ENCODE data around the gene USP48. TPM values are rescaled to one million over a fixed set of nuclear protein-coding genes. Genes with fewer than 3 reads are reported as not detected.
A peak's percentile ranks its signal among the peaks of the same experiment; 100 is the strongest.

Gene USP48
- total and polyA plus RNA-seq, 2 of the 4 experiments (the other 2 are of a cell fraction) = 24.7 to 25.0 TPM

GRCh38 chr1:21672478-21673276 is 110.3 kb downstream of the USP48 start (continued):
- no peak for TF ChIP-seq RFX5 (IDR thresholded peaks at IDR 0.05; ENCODE audit: low read depth, low read length)

- Histone ChIP-seq H2AFZ (replicated peaks; ENCODE audit: low read length, poor library complexity) (no peak overlapping the region), H2AK9ac (replicated peaks; ENCODE audit: low read depth, low read length, poor library complexity) (peak overlapping the region; percentile 17), H3K4ac (ENCODE audit: low read depth, low read length) (no peak overlapping the region), H3K18ac (ENCODE audit: low read depth, low read length) (no peak overlapping the region), H3K9me1 (ENCODE audit: insufficient read depth, low read length) (no peaks in the 10 kb centered on the region), H2AK5ac (ENCODE audit: low read depth, low read length) (no peak overlapping the region), H4K20me1 (ENCODE audit: insufficient read depth, low read length) (peaks cover 20% of the 10 kb centered on the region; the same call in 1 of the 2 replicates), H3K27ac (ENCODE audit: insufficient read depth, low read length) (no peak overlapping the region), H2BK15ac (ENCODE audit: low read depth, low read length) (no peak overlapping the region), H3K4me1 (ENCODE audit: control insufficient read depth, insufficient read depth, low read length) (peaks cover 4% of the 10 kb centered on the region; the same call in 1 of the 2 replicates), H3K14ac (replicated peaks; ENCODE audit: low read depth, low read length) (no peak overlapping the region), H2BK5ac (ENCODE audit: low read depth, low read length, poor library complexity, severe bottlenecking) (no peak overlapping the region), H3K36me3 (ENCODE audit: control insufficient read depth, insufficient read depth, low read length) (no peaks in the 10 kb centered on the region), H2BK20ac (ENCODE audit: low read depth, low read length) (no peak overlapping the region), H3K9me3 (ENCODE audit: control insufficient read depth, insufficient read depth, low read length) (no peaks in the 10 kb centered on the region), H4K5ac (ENCODE audit: low read depth, low read length) (no peak overlapping the region), H3K27me3 (ENCODE audit: control insufficient read depth, insufficient read depth, low read length) (peaks cover 44% of the 10 kb centered on the region), H3K4me2 (ENCODE audit: low read depth, low read length) (no peak overlapping the region), H3K23ac (ENCODE audit: low read depth, low read length) (no peak overlapping the region), H2BK120ac (ENCODE audit: low read depth, low read length) (no peak overlapping the region), H4K91ac (ENCODE audit: insufficient read depth, low read depth, low read length) (no peak overlapping the region), H3K79me1 (ENCODE audit: low read depth in 1 of 2, low read length in 2 of 2) (no peaks in the 10 kb centered on the region), H3K56ac (ENCODE audit: extremely low read depth, insufficient read depth, low read length) (no peak overlapping the region), H4K8ac (ENCODE audit: low read depth in 2 of 2, low read length in 2 of 2) (no peak overlapping the region), H3K4me3 (ENCODE audit: insufficient read depth, low read depth, low read length) (no peak overlapping the region), H3K9ac (ENCODE audit: low read depth, low read length) (no peak overlapping the region)
- ChIA-PET CTCF (no interaction called here), POLR2A (ENCODE audit: unreplicated experiment) (interaction anchor here (0.5 kb wide), 1 partner anchor 1520 kb away, joined by 3 read pairs; no protein-coding TSS in a partner anchor)
- intact Hi-C loops (cut with micrococcal nuclease) (no loop called here), in situ Hi-C loops (cut with MboI; ENCODE audit: low sequenced_read_pairs) (no loop called here), dilution Hi-C loops (cut with HindIII; ENCODE audit: low sequenced_read_pairs, unreplicated experiment) (no loop called here)
- WGBS, 2 experiments (ENCODE audit: extremely low coverage in 2 of 2, insufficient read length in 1 of 2) = 25% methylated on average over 2 of the region's 6 CpGs; no CpG with 5 or more reads in 1 of the 2 experiments
- no peak for ATAC-seq (ENCODE audit: low read depth)
- TF ChIP-seq POLR2A (IDR thresholded peaks at IDR 0.05; ENCODE audit: low read depth, low read length) (no peak), BHLHE40 (IDR thresholded peaks at IDR 0.05; ENCODE audit: low read depth, low read length) (peak; percentile 69; the same call in 1 of the 2 replicates), USF2 (IDR thresholded peaks at IDR 0.05; ENCODE audit: low read depth, low read length) (0 out of 2 replicates have a peak, but pooled peaks have one; percentile 7)
- no TSS peak for BruUV-seq (replicated peaks)
- DNase-seq = no peak
Measured at GRCh38 chr1:21671915-21672314, 111.0 kb downstream of the USP48 start.

All from IMR-90 (cell line).